ENCODE results near the gene PM20D2. TPM values are rescaled to one million over a fixed set of nuclear protein-coding genes. Genes with fewer than 3 reads are reported as not detected.
"Not testable (repeated sequence)": the region's sequence is repeated elsewhere in the genome, so short reads cannot be mapped to it uniquely, and the experiment has no call there.

Gene PM20D2
- total and polyA plus RNA-seq, 8 donors: 8.6 to 30.8 (median 24.0) TPM

GRCh38 chr6:89121934-89122333, 23.9 kb upstream of the PM20D2 start:
- Histone ChIP-seq H3K27ac (no peak overlapping the region), H3K4me1 (peaks cover 0 to 5% of the 10 kb centered on the region in 2 donors), H3K36me3 (no peaks in the 10 kb centered on the region), H3K9me3 (no peaks in the 10 kb centered on the region), H3K4me3 (no peak overlapping the region), H3K27me3 (no peaks in the 10 kb centered on the region)
- intact Hi-C loops (cut with DNase I): no loop called here
- no peak for DNase-seq
- TF ChIP-seq CTCF (IDR thresholded peaks at IDR 0.05): no peak
- no peak for ATAC-seq

- intact Hi-C loops (cut with DNase I): no loop called here
- DNase-seq: peak in 1 of 4 donors; percentile 21
- H3K27me3 ChIP-seq: no peaks in the 10 kb centered on the region
- no peak overlapping the region for H3K27ac ChIP-seq
- no peaks in the 10 kb centered on the region for H3K4me1 ChIP-seq
- TF ChIP-seq CTCF (IDR thresholded peaks at IDR 0.05): peak in 1 of 2 donors; percentile 41
- H3K4me3 ChIP-seq: no peak overlapping the region
- H3K9me3 ChIP-seq: peaks cover 0 to 3% of the 10 kb centered on the region in 2 donors
- no peaks in the 10 kb centered on the region for H3K36me3 ChIP-seq
- peak; percentile 77 for ATAC-seq
These were observed 23.2 kb upstream of the PM20D2 start for GRCh38 chr6:89122625-89123024.

- Histone ChIP-seq H3K27ac (peak overlapping the region in 1 of 2 donors; percentile 74), H3K9me3 (peaks cover 0 to 12% of the 10 kb centered on the region in 2 donors), H3K4me1 (peaks cover 0 to 11% of the 10 kb centered on the region in 2 donors)
- H3K36me3 ChIP-seq; DNase-seq; ATAC-seq; H3K27me3 ChIP-seq; intact Hi-C loops (cut with DNase I); H3K4me3 ChIP-seq: not testable (repeated sequence)
These were observed 17.6 kb upstream of the PM20D2 start for GRCh38 chr6:89128256-89128671.

DNA sequence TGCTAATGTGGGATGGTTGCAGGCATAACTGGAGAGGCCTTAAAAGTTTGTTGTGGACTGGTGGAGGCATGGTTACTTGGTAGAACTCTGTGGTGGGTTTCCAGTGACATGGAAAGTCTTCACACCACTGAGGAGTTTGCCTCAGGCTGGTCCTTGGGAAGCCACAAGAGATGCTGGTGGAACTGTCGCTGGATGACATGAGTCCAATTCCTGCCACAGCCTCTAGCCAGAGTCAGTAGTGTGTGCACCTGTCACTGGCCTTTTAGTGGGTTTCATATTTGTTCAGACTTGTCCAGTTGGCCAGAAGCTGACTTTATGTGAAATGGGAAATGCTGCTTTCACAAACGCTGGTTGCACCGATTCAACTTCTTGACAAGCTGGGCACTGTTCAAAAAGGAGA, 14.3 kb upstream of the PM20D2 start:
- ATAC-seq (no peak), DNase-seq (no peak)
- Histone ChIP-seq H3K4me1 (peaks cover 0 to 11% of the 10 kb centered on the region in 2 donors), H3K4me3 (no peak overlapping the region), H3K27ac (peak overlapping the region in 1 of 2 donors; percentile 24), H3K9me3 (peaks cover 0 to 12% of the 10 kb centered on the region in 2 donors), H3K27me3 (no peaks in the 10 kb centered on the region), H3K36me3 (no peaks in the 10 kb centered on the region)
- TF ChIP-seq CTCF (IDR thresholded peaks at IDR 0.05): no peak
- intact Hi-C loops (cut with DNase I): loop anchor here in 1 of 2 donors (10.0 kb wide), 1 partner anchor 113 kb away; no protein-coding TSS in a partner anchor

GRCh38 chr6:89132057-89132456, 13.8 kb upstream of the PM20D2 start:
- H3K27me3 ChIP-seq: no peaks in the 10 kb centered on the region
- no peak overlapping the region for H3K4me3 ChIP-seq
- DNase-seq: no peak
- no peak for TF ChIP-seq CTCF (IDR thresholded peaks at IDR 0.05)
- intact Hi-C loops (cut with DNase I): loop anchor here in 1 of 2 donors (10.0 kb wide), 1 partner anchor 113 kb away; no protein-coding TSS in a partner anchor
- H3K9me3 ChIP-seq: peaks cover 0 to 12% of the 10 kb centered on the region in 2 donors
- peak overlapping the region in 1 of 2 donors; percentile 24 for H3K27ac ChIP-seq
- ATAC-seq: no peak
- H3K4me1 ChIP-seq: peaks cover 0 to 11% of the 10 kb centered on the region in 2 donors
- H3K36me3 ChIP-seq: no peaks in the 10 kb centered on the region

- no peak overlapping the region for H3K27ac ChIP-seq
- DNase-seq (no peak), ATAC-seq (no peak)
- H3K4me3 ChIP-seq: no peak overlapping the region
- H3K9me3 ChIP-seq: no peaks in the 10 kb centered on the region
- intact Hi-C loops (cut with DNase I): loop anchor here in 1 of 2 donors (10.0 kb wide), 1 partner anchor 111 kb away; no protein-coding TSS in a partner anchor
- no peaks in the 10 kb centered on the region for H3K27me3 ChIP-seq
- peaks cover 0 to 6% of the 10 kb centered on the region in 2 donors for H3K4me1 ChIP-seq
- TF ChIP-seq CTCF (IDR thresholded peaks at IDR 0.05): no peak
- no peaks in the 10 kb centered on the region for H3K36me3 ChIP-seq
These were observed 11.9 kb upstream of the PM20D2 start for GRCh38 chr6:89133981-89134380.
